Neural progenitor cell (in vitro differentiated cells): ENCODE results near the gene GIGYF1. TPM values are rescaled to one million over a fixed set of nuclear protein-coding genes. Genes with fewer than 3 reads are reported as not detected.

Source experiments
- DNase-seq: peaks from one replicate; pipeline ENCODE4 v3.0.0-alpha.2; 2016; ENCODE audit warnings: low spot score
- H2AFZ ChIP-seq: fragments of 200-600 bp; sonication (generic); replicated peaks from 2 replicates; pipeline ENCODE4 v1.6.1; 2016; ENCODE audit warnings: antibody characterized with exemption
- H3F3A ChIP-seq: fragments of 200-600 bp; sonication (generic); 2 replicates; pipeline ENCODE4 v1.6.1; 2016; ENCODE audit warnings: antibody characterized with exemption, low read depth
- H3K27ac ChIP-seq: fragments of 200-600 bp; sonication (generic); 2 replicates; pipeline ENCODE4 v1.5.1; 2016; ENCODE audit warnings: mild to moderate bottlenecking
- H3K27me3 ChIP-seq: fragments of 200-600 bp; sonication (generic); 2 replicates; pipeline ENCODE4 v1.6.1; 2016; ENCODE audit warnings: mild to moderate bottlenecking, moderate library complexity
- H3K36me3 ChIP-seq: fragments of 200-600 bp; sonication (generic); 2 replicates; pipeline ENCODE4 v1.5.1; 2016
- H3K4me1 ChIP-seq: fragments of 200-600 bp; sonication (generic); 2 replicates; pipeline ENCODE4 v1.6.1; 2016; ENCODE audit warnings: mixed run types
- H3K4me2 ChIP-seq: fragments of 200-600 bp; sonication (generic); 2 replicates; pipeline ENCODE4 v1.6.1; 2016
- H3K4me3 ChIP-seq: fragments of 200-600 bp; sonication (generic); 2 replicates; pipeline ENCODE4 v1.5.1; 2016
- H3K79me2 ChIP-seq: fragments of 200-600 bp; sonication (generic); 2 replicates; pipeline ENCODE4 v1.6.1; 2016; ENCODE audit warnings: low read depth
- H3K9ac ChIP-seq: fragments of 200-600 bp; sonication (generic); 2 replicates; pipeline ENCODE4 v1.6.1; 2016
- H3K9me3 ChIP-seq: fragments of 200-600 bp; sonication (generic); 2 replicates; pipeline ENCODE4 v1.5.1; 2016; ENCODE audit warnings: low read depth
- H4K20me1 ChIP-seq: fragments of 200-600 bp; sonication (generic); 2 replicates; pipeline ENCODE4 v1.6.1; 2016; ENCODE audit warnings: low read depth
- H3K27ac Mint-ChIP-seq: 3 replicates; pipeline ENCODE4 v1.8.0; 2021; ENCODE audit warnings: mixed read lengths
- H3K27me3 Mint-ChIP-seq: 2 replicates; pipeline ENCODE4 v1.8.0; 2022; ENCODE audit warnings: low read depth, mild to moderate bottlenecking, inconsistent platforms, moderate library complexity, mixed read lengths; ENCODE audit not compliant: insufficient read depth
- H3K36me3 Mint-ChIP-seq: 3 replicates; pipeline ENCODE4 v1.8.0; 2021; ENCODE audit warnings: mixed read lengths
- H3K4me1 Mint-ChIP-seq: 3 replicates; pipeline ENCODE4 v1.8.0; 2021; ENCODE audit warnings: mixed read lengths
- H3K4me3 Mint-ChIP-seq: 3 replicates; pipeline ENCODE4 v1.8.0; 2021; ENCODE audit warnings: mild to moderate bottlenecking, moderate library complexity, mixed read lengths
- H3K9me3 Mint-ChIP-seq: 3 replicates; pipeline ENCODE4 v1.8.0; 2020; ENCODE audit warnings: mixed read lengths
- CTCF ChIP-seq: fragments of 200-600 bp; sonication (generic); IDR thresholded peaks from 2 replicates; pipeline ENCODE4 v1.5.1; 2017; ENCODE audit warnings: antibody characterized with exemption, mild to moderate bottlenecking
- EZH2 ChIP-seq: fragments of 200-600 bp; sonication (generic); IDR thresholded peaks from 2 replicates; pipeline ENCODE4 v1.6.1; 2017; ENCODE audit warnings: antibody characterized with exemption, mild to moderate bottlenecking, moderate library complexity
- EZH2phosphoT487 ChIP-seq: fragments of 200-600 bp; sonication (generic); IDR thresholded peaks from 2 replicates; pipeline ENCODE4 v1.6.1; 2017; ENCODE audit warnings: antibody characterized with exemption
- total RNA-seq: library from RNA; depleted of rRNA; stranded (reverse); fragments of >200 nt; gene quantifications from 2 replicates; pipeline ENCODE4 v1.2.3, GENCODE V29; 2015; ENCODE audit warnings: low replicate concordance

GIGYF1 gene
- total RNA-seq, 1 donor from 2014 or later: 24.2 TPM

GRCh38 chr7:100675581-100676350, 18.3 kb downstream of the GIGYF1 start:
- Histone ChIP-seq H3F3A (peaks cover 38% of the 10 kb centered on the region), H3K36me3 (no peaks in the 10 kb centered on the region), H2AFZ (no peak overlapping the region), H3K9me3 (no peaks in the 10 kb centered on the region), H4K20me1 (peaks cover 59% of the 10 kb centered on the region), H3K27me3 (peaks cover 23% of the 10 kb centered on the region), H3K79me2 (peaks cover 19% of the 10 kb centered on the region), H3K4me3 (peak overlapping the region; percentile 100), H3K9ac (no peak overlapping the region), H3K27ac (no peak overlapping the region), H3K4me2 (peak overlapping the region; percentile 99), H3K4me1 (no peaks in the 10 kb centered on the region)
- peak; percentile 87 for DNase-seq
- Mint-ChIP-seq H3K4me1 (peaks cover 8% of the 10 kb centered on the region), H3K27me3 (peaks cover 8% of the 10 kb centered on the region), H3K9me3 (no peaks in the 10 kb centered on the region), H3K4me3 (peak overlapping the region; percentile 88), H3K27ac (no peak overlapping the region), H3K36me3 (peaks cover 6% of the 10 kb centered on the region)
- no peak for TF ChIP-seq CTCF
- no peak for TF ChIP-seq EZH2phosphoT487
- TF ChIP-seq EZH2: no peak

- H3K27ac ChIP-seq: no peak overlapping the region
- peaks cover 8% of the 10 kb centered on the region for H3K4me1 Mint-ChIP-seq
- no peak overlapping the region for H3K27ac Mint-ChIP-seq
- peaks cover 6% of the 10 kb centered on the region for H3K36me3 Mint-ChIP-seq
- H3K4me3 ChIP-seq: peak overlapping the region; percentile 100
- H3K79me2 ChIP-seq: peaks cover 19% of the 10 kb centered on the region
- TF ChIP-seq EZH2 (no peak), EZH2phosphoT487 (no peak), CTCF (no peak)
- no peaks in the 10 kb centered on the region for H3K9me3 ChIP-seq
- peaks cover 30% of the 10 kb centered on the region for H3K27me3 ChIP-seq
- peak overlapping the region; percentile 99 for H3K4me2 ChIP-seq
- H3K9ac ChIP-seq: no peak overlapping the region
- H3K4me3 Mint-ChIP-seq: peak overlapping the region; percentile 97
- H3K9me3 Mint-ChIP-seq: no peaks in the 10 kb centered on the region
- no peaks in the 10 kb centered on the region for H3K36me3 ChIP-seq
- DNase-seq: no peak
- no peaks in the 10 kb centered on the region for H3K4me1 ChIP-seq
- peaks cover 52% of the 10 kb centered on the region for H4K20me1 ChIP-seq
- H3F3A ChIP-seq: peaks cover 31% of the 10 kb centered on the region
- peaks cover 6% of the 10 kb centered on the region for H3K27me3 Mint-ChIP-seq
- H2AFZ ChIP-seq: no peak overlapping the region
These were observed 19.0 kb downstream of the GIGYF1 start for GRCh38 chr7:100675105-100675451.

GRCh38 chr7:100674411-100675104, 19.5 kb downstream of the GIGYF1 start:
- peak overlapping the region; percentile 60 for H3K27ac Mint-ChIP-seq
- H3K27ac ChIP-seq: no peak overlapping the region

More at GRCh38 chr7:100674411-100675104, 19.5 kb downstream of the GIGYF1 start:
- Mint-ChIP-seq H3K4me1 (peaks cover 8% of the 10 kb centered on the region), H3K36me3 (peaks cover 6% of the 10 kb centered on the region), H3K4me3 (peak overlapping the region; percentile 97), H3K27me3 (peaks cover 6% of the 10 kb centered on the region), H3K9me3 (no peaks in the 10 kb centered on the region)
- Histone ChIP-seq H3F3A (peaks cover 27% of the 10 kb centered on the region), H3K36me3 (no peaks in the 10 kb centered on the region), H3K4me3 (peak overlapping the region; percentile 100), H2AFZ (peak overlapping the region; percentile 94), H3K4me1 (no peaks in the 10 kb centered on the region), H3K9ac (peak overlapping the region; percentile 48), H3K79me2 (peaks cover 19% of the 10 kb centered on the region), H3K27me3 (peaks cover 33% of the 10 kb centered on the region), H3K4me2 (peak overlapping the region; percentile 99), H3K9me3 (no peaks in the 10 kb centered on the region), H4K20me1 (peaks cover 47% of the 10 kb centered on the region)
- TF ChIP-seq EZH2phosphoT487 (no peak), CTCF (no peak), EZH2 (no peak)
- DNase-seq: peak; percentile 68
